ENCODE results near the gene TNFAIP8.

The TNFAIP8 gene

GRCh38 chr5:119445544-119445943 is 89.7 kb downstream of the TNFAIP8 start:
- H3K4me3 ChIP-seq (ENCODE audit: low read length) = no peak overlapping the region
- TF ChIP-seq CTCF (IDR thresholded peaks at IDR 0.05; ENCODE audit: low read depth, low read length) (no peak), EZH2phosphoT487 (IDR thresholded peaks at IDR 0.05; ENCODE audit: low read depth) (no peak)
- no peak overlapping the region for H3K4me2 ChIP-seq (ENCODE audit: low read length)
- no peaks in the 10 kb centered on the region for H3K79me2 ChIP-seq (ENCODE audit: low read length)
- no peaks in the 10 kb centered on the region for H3K27me3 ChIP-seq (ENCODE audit: low read depth, low read length)
- no peak overlapping the region for H3K27ac ChIP-seq (ENCODE audit: low read length)
- no peaks in the 10 kb centered on the region for H3K9me3 ChIP-seq (ENCODE audit: insufficient read depth, low read length)
- H2AFZ ChIP-seq (ENCODE audit: low read depth, low read length) = no peak overlapping the region
- no peak overlapping the region for H3K9ac ChIP-seq (ENCODE audit: low read length)
- no peaks in the 10 kb centered on the region for H4K20me1 ChIP-seq (ENCODE audit: insufficient read depth, low read length)
- peaks cover 16% of the 10 kb centered on the region for H3K4me1 ChIP-seq (ENCODE audit: low read length)
- H3K36me3 ChIP-seq (replicated peaks; ENCODE audit: low read depth, low read length) = no peaks in the 10 kb centered on the region

Data from OCI-LY3 (cell line).